Peyer's patch (tissue), 4 donors: ENCODE measurements around the gene SPRY4.

Experiments used
- POLR2A ChIP-seq, 2 donors: fragments of 450-650 bp; IDR thresholded peaks; one replicate each; pipeline ENCODE4 v1.5.1; 2017; ENCODE audit warnings: antibody characterized with exemption in 2 of 2, mild to moderate bottlenecking in 2 of 2, moderate library complexity in 2 of 2
- TF ChIP-seq, protein P1 (sequence below), 6 experiments: fragments of 450-650 bp in 4 of 6; fragments of 200-600 bp in 2 of 6; sonication (generic) in 1 of 6; IDR thresholded peaks; one replicate each; pipeline ENCODE4 v1.5.1; 2017 to 2019; ENCODE audit warnings: antibody characterized with exemption in 6 of 6, mild to moderate bottlenecking in 3 of 6, moderate library complexity in 1 of 6

- TF ChIP-seq POLR2A (IDR thresholded peaks at IDR 0.05), result no peak
- TF ChIP-seq, protein P1, sequence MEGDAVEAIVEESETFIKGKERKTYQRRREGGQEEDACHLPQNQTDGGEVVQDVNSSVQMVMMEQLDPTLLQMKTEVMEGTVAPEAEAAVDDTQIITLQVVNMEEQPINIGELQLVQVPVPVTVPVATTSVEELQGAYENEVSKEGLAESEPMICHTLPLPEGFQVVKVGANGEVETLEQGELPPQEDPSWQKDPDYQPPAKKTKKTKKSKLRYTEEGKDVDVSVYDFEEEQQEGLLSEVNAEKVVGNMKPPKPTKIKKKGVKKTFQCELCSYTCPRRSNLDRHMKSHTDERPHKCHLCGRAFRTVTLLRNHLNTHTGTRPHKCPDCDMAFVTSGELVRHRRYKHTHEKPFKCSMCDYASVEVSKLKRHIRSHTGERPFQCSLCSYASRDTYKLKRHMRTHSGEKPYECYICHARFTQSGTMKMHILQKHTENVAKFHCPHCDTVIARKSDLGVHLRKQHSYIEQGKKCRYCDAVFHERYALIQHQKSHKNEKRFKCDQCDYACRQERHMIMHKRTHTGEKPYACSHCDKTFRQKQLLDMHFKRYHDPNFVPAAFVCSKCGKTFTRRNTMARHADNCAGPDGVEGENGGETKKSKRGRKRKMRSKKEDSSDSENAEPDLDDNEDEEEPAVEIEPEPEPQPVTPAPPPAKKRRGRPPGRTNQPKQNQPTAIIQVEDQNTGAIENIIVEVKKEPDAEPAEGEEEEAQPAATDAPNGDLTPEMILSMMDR (IDR thresholded peaks at IDR 0.05), result no peak
Observed at GRCh38 chr5:142356349-142356715, 31.5 kb upstream of the SPRY4 start.
